HepG2 (cell line): ENCODE data around the gene OR10J1.

Source experiments
- KAT2B ChIP-seq: fragments of 150-350 bp; IDR thresholded peaks from 2 replicates; pipeline ENCODE4 v1.6.1; 2014; ENCODE audit warnings: low read depth, low read length, borderline replicate concordance
- NR2F6 ChIP-seq, 2 experiments: IDR thresholded peaks; 2 replicates each; pipeline ENCODE4 v1.6.1; 2016; ENCODE audit warnings: antibody characterized with exemption in 1 of 2, mild to moderate bottlenecking in 1 of 2
- POLR2A ChIP-seq, 2 experiments: IDR thresholded peaks; 2 replicates each; pipeline ENCODE4 v1.6.1; 2011; ENCODE audit warnings: low read depth in 2 of 2, low read length in 2 of 2, mild to moderate bottlenecking in 1 of 2, moderate library complexity in 1 of 2; ENCODE audit not compliant: insufficient read depth in 1 of 2
- RAD21 ChIP-seq: fragments of 450-650 bp; formaldehyde crosslinking; IDR thresholded peaks from 2 replicates; pipeline ENCODE4 v1.5.0; 2020; ENCODE audit warnings: mild to moderate bottlenecking
- RXRA ChIP-seq: sonication (generic); formaldehyde crosslinking; IDR thresholded peaks from 2 replicates; pipeline ENCODE4 v1.5.1; 2020; ENCODE audit warnings: missing genetic modification reagents
- SMC3 ChIP-seq: IDR thresholded peaks from 2 replicates; pipeline ENCODE4 v1.6.1; 2011; ENCODE audit warnings: low read length, improper control_type of control experiment
- SP1 ChIP-seq, 2 experiments: fragments of 450-650 bp in 1 of 2; sonication (generic) in 1 of 2; formaldehyde crosslinking in 1 of 2; IDR thresholded peaks; 2 replicates each; pipeline versions ENCODE4 v1.4.0 to v1.6.1; 2016 to 2020; ENCODE audit warnings: missing genetic modification reagents in 1 of 2
- ZBTB20 ChIP-seq: sonication (generic); formaldehyde crosslinking; IDR thresholded peaks from 2 replicates; pipeline ENCODE4 v1.8.1; 2023; ENCODE audit warnings: missing genetic modification reagents, low read depth, mild to moderate bottlenecking, borderline replicate concordance
- ZNF543 ChIP-seq: sonication (generic); formaldehyde crosslinking; IDR thresholded peaks from 2 replicates; pipeline ENCODE4 v1.4.0; 2020; ENCODE audit warnings: mild to moderate bottlenecking, missing genetic modification reagents
- ZNF562 ChIP-seq: sonication (generic); formaldehyde crosslinking; IDR thresholded peaks from 2 replicates; pipeline ENCODE4 v1.8.0; 2022; ENCODE audit warnings: missing genetic modification reagents, borderline replicate concordance
- ZNF749 ChIP-seq: sonication (generic); formaldehyde crosslinking; IDR thresholded peaks from 2 replicates; pipeline ENCODE4 v1.8.0; 2022; ENCODE audit warnings: mild to moderate bottlenecking, missing genetic modification reagents, moderate library complexity, borderline replicate concordance
- TF ChIP-seq, protein P1 (sequence below): sonication (generic); formaldehyde crosslinking; IDR thresholded peaks from 2 replicates; pipeline ENCODE4 v1.5.0; 2020; ENCODE audit warnings: mild to moderate bottlenecking, missing genetic modification reagents, moderate library complexity

- TF ChIP-seq, protein P1, sequence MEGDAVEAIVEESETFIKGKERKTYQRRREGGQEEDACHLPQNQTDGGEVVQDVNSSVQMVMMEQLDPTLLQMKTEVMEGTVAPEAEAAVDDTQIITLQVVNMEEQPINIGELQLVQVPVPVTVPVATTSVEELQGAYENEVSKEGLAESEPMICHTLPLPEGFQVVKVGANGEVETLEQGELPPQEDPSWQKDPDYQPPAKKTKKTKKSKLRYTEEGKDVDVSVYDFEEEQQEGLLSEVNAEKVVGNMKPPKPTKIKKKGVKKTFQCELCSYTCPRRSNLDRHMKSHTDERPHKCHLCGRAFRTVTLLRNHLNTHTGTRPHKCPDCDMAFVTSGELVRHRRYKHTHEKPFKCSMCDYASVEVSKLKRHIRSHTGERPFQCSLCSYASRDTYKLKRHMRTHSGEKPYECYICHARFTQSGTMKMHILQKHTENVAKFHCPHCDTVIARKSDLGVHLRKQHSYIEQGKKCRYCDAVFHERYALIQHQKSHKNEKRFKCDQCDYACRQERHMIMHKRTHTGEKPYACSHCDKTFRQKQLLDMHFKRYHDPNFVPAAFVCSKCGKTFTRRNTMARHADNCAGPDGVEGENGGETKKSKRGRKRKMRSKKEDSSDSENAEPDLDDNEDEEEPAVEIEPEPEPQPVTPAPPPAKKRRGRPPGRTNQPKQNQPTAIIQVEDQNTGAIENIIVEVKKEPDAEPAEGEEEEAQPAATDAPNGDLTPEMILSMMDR, result no peak
- no peak for TF ChIP-seq ZBTB20 (CRISPR knock-in tag)
- no peak for TF ChIP-seq RAD21 (CRISPR knock-in tag)
- TF ChIP-seq ZNF749, result no peak
- TF ChIP-seq NR2F6 (IDR thresholded peaks at IDR 0.05), result no peak
- TF ChIP-seq NR2F6 (CRISPR knock-in tag; IDR thresholded peaks at IDR 0.05), result no peak
- no peak for TF ChIP-seq KAT2B
- TF ChIP-seq ZNF543 (CRISPR knock-in tag), result no peak
- TF ChIP-seq SMC3, result no peak
- no peak for TF ChIP-seq SP1 (IDR thresholded peaks at IDR 0.05)
- TF ChIP-seq SP1 (CRISPR knock-in tag; IDR thresholded peaks at IDR 0.05), result no peak
- TF ChIP-seq ZNF562 (CRISPR knock-in tag), result no peak
- no peak for TF ChIP-seq POLR2A (IDR thresholded peaks at IDR 0.05; ENCODE audit: insufficient read depth in 1 of 2, low read depth in 2 of 2, low read length in 2 of 2)
- TF ChIP-seq RXRA (CRISPR knock-in tag), result no peak
Observed at GRCh38 chr1:159431904-159432303, 7.6 kb upstream of the OR10J1 start, which contains the start of gene OR10J4.
